HK-2 (cell line): Measurements from ENCODE around the gene MTO1.
A peak's percentile ranks its signal among the peaks of the same experiment; 100 is the strongest.
"Not testable (repeated sequence)": the region's sequence is repeated elsewhere in the genome, so short reads cannot be mapped to it uniquely, and the experiment has no call there.

Experiments
- DNase-seq: peaks from one replicate; pipeline ENCODE4 v3.0.0-alpha.2; 2018; ENCODE audit not compliant: unreplicated experiment

The MTO1 gene, protein sequence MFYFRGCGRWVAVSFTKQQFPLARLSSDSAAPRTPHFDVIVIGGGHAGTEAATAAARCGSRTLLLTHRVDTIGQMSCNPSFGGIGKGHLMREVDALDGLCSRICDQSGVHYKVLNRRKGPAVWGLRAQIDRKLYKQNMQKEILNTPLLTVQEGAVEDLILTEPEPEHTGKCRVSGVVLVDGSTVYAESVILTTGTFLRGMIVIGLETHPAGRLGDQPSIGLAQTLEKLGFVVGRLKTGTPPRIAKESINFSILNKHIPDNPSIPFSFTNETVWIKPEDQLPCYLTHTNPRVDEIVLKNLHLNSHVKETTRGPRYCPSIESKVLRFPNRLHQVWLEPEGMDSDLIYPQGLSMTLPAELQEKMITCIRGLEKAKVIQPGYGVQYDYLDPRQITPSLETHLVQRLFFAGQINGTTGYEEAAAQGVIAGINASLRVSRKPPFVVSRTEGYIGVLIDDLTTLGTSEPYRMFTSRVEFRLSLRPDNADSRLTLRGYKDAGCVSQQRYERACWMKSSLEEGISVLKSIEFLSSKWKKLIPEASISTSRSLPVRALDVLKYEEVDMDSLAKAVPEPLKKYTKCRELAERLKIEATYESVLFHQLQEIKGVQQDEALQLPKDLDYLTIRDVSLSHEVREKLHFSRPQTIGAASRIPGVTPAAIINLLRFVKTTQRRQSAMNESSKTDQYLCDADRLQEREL

GRCh38 chr6:73461537-73462350, at the start of gene MTO1:
Gene MTO1 (plus strand): TSS chr6:73461737. CDS start chr6:73461855, 118 bp downstream.
- peak; percentile 84 for DNase-seq

- DNase-seq: no peak
Measured at GRCh38 chr6:73413102-73413501, 48.4 kb upstream of the MTO1 start.

GRCh38 chr6:73418081-73418741, 43.3 kb upstream of the MTO1 start:
- no peak for DNase-seq

DNA sequence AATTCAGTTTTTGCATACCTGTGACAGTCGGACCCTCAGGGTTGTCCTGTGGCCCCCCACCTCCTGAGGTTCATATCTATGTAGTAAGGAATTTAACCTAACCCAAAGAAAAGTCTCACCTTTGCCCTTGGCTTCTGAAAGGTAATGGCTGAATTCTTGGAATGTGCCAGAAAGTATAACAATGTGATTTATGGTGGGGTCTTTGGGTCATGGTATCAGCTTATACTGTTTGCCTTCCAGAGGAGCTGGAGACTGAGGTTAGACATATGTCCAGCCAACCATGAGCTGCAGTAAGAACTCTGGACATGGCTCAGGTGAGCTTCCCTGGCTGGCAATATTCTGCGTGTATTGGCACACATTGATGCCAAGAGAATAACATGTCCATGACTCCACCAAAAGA, 40.0 kb upstream of the MTO1 start:
- DNase-seq: no peak

DNA sequence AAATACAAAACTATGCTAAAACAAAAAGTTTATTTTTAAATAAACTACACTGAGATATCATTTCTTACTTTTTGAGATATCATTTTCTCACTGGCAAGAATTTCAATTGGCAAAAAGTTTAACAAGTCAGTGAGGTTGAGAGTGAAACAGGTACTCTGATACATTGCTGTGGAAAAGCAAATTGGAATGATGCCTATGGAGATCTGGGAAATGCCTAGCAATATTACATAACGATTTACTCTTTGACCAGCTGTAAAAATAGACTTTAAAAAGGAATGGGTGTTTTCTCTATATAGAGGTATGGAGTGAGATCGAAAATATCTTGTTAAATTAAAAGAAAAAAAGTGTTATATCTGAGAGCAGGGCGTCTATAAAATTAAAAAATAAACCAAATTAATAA, 26.3 kb upstream of the MTO1 start:
- no peak for DNase-seq

DNA sequence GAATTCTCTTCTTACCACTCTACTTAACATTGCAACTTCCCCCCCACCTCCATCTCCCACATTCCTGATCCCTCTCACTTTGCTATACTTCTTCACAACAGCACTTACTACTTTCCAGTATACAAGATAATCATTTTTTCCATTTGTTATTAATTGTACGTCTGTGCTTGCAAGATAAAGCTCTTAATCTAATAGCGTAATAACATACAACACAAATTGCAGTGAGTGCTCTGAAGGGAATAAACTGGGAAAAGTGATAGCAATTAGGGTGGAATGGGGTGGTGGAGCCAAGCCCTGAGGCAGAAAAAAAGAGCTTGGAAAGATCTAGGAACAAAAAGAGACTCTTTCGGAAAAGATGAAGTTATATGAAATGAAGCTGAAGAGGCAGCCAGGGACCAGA, 18.0 kb upstream of the MTO1 start:
- DNase-seq: no peak

GRCh38 chr6:73451223-73452106, 10.1 kb upstream of the MTO1 start:
- DNase-seq: peak; percentile 58

DNA sequence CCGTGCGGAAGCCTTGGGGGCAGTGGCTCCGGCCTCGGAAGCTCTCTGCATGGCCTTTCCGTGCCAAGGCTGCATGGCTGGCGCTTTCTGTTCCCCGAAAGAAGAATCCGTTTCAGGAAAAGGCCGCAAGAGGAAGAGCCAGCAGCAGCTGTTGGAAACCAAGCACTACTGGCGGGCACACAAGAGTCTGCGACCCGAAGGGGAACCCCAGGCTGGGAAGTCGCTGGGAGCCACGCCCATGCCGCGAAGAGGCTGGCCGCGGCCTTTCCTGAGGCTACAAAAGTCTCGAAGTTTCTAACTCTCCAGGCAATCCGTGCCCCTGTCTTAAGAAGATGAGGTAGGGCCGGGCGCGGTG, 9.5 kb upstream of the MTO1 start, which contains the start of gene CGAS:
CGAS (minus strand) TSS at position 191 of the 355 bp plus-strand sequence; CDS start at position 75, 116 bp downstream.
- peak; percentile 91 for DNase-seq

DNA sequence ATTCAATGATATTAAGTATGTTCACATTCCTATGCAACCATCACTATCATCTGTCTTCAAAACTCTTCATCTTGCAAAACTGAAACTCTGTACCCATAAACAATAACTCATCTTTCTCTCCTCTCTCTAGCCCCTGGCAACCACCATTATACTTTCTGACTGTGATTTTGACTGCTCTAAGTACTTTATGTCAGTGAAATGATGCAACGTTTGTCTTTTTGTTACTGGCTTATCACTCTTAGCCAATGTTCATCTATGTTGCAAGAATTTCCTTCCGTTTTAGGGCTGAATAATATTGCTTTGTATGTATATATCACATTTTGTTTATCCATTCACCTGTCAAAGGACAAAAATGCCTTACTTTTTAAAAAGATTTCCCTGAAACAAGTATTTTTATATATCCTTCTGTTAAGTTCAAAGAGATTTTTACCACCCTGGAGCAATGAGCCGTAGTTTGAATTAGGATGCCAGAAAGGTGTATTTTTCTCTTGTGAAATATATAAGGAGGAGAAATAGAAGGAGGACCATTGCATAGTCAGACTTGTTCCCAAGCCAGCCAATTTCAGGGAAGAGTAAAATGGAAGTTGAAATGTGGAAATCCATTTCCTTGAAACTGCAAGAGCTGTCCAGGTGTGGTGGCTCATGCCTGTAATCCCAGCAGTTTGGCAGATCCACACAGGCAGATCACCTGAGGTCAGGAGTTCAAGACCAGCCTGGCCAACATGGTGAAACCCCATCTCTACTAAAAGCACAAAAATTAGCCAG, 5.5 kb upstream of the MTO1 start:
- no peak for DNase-seq

GRCh38 chr6:73459474-73459873, 2.1 kb upstream of the MTO1 start:
- not testable (repeated sequence) for DNase-seq

DNA sequence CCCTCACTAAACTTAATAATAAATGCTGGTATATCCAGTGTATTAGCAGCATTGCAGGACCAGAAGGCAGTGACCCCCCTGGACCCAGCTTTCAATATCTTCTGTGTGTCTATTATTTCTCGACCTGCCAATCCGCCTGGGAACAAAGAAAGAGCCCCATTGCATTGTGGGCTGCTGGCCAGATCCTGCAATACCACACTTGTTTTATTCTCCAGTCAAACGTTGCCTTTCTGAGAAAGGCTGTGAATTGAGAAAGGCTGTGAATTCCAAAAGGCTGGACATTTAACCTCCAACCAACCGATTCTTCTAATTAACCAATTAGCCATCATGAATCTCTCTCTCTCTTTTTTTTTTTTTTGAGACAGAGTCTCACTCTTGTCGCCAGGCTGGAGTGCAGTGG, 1.5 kb upstream of the MTO1 start:
- no peak for DNase-seq

GRCh38 chr6:73471686-73472290, 10.3 kb downstream of the MTO1 start:
- DNase-seq: no peak

- no peak for DNase-seq
Measured at GRCh38 chr6:73476723-73477122, 15.2 kb downstream of the MTO1 start.

DNA sequence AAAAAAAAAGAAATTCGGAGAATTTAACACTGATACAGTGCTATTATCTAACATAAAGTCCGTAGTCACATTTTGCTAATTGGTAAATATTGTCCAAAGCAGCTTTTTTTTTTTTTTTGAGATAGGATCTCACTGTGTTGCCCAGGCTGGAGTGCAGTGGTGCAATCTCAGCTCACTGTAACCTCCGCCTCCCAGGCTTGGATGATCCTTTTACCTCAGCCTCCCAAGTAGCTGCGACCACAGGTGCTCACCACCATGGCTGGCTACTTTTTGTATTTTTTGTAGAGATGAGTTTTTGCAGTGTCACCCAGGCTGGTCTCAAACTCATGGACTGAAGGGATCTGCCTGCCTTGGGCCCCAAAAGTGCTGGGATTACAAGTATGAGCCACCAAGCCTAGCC, 15.9 kb downstream of the MTO1 start:
- DNase-seq: no peak

DNA sequence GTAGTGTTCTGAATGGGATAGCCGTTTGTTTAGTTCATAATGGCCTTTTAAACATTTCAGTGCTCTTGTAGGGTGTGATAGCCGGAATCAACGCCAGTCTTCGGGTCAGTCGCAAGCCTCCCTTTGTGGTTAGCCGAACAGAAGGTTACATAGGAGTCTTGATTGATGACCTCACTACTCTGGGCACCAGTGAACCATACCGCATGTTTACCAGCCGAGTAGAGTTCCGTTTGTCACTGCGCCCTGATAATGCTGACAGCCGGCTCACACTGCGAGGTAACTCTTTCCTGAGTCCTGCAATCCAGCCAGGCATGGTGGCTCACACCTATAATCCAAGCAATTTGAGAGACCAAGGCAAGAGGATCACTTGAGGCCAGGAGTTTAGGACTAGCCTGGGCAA, 20.4 kb downstream of the MTO1 start:
- peak; percentile 3 for DNase-seq

GRCh38 chr6:73484438-73484837, 22.9 kb downstream of the MTO1 start:
- DNase-seq: no peak

GRCh38 chr6:73487473-73487872, 25.9 kb downstream of the MTO1 start:
- no peak for DNase-seq

DNA sequence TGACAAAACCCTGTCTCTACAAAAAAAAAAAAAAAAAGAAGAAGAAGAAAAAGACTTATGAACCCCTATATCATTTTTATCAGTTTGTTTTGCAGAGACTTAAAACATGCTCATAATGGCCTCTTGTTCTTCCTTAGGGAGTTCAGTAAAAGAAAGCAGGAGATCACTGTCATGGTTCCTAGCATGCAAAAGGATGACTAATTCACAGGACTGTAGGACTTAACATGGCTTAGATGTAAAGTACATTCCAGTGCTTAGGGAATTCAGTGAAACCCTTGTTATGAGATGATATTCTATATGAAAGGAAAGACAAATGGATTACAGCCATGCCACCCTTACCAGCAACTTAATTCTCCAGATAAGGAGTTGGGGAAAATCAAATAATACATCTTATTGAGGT, 29.8 kb downstream of the MTO1 start:
- no peak for DNase-seq

GRCh38 chr6:73497915-73498314, 36.4 kb downstream of the MTO1 start:
- no peak for DNase-seq
